Vagina (tissue), 2 donors: Measurements from ENCODE around the gene CORO1A.

Experiments
- POLR2A ChIP-seq, 2 donors: fragments of 450-650 bp; IDR thresholded peaks; one replicate each; pipeline ENCODE4 v1.6.1; 2017; ENCODE audit warnings: antibody characterized with exemption in 2 of 2, mild to moderate bottlenecking in 2 of 2, moderate library complexity in 2 of 2
- POLR2AphosphoS5 ChIP-seq, 2 donors: sonication (generic); formaldehyde crosslinking; IDR thresholded peaks; one replicate each; pipeline ENCODE4 v1.9.0; 2017; ENCODE audit warnings: antibody characterized with exemption in 2 of 2, mild to moderate bottlenecking in 2 of 2, low read depth in 1 of 2; ENCODE audit not compliant: insufficient read depth in 1 of 2
- TF ChIP-seq, protein P1 (sequence below), 3 experiments: fragments of 450-650 bp in 2 of 3; fragments of 200-600 bp in 1 of 3; sonication (generic) in 1 of 3; IDR thresholded peaks; one replicate each; pipeline ENCODE4 v1.5.1; 2017 to 2019; ENCODE audit warnings: antibody characterized with exemption in 3 of 3, mild to moderate bottlenecking in 2 of 3, moderate library complexity in 2 of 3

- TF ChIP-seq, protein P1, sequence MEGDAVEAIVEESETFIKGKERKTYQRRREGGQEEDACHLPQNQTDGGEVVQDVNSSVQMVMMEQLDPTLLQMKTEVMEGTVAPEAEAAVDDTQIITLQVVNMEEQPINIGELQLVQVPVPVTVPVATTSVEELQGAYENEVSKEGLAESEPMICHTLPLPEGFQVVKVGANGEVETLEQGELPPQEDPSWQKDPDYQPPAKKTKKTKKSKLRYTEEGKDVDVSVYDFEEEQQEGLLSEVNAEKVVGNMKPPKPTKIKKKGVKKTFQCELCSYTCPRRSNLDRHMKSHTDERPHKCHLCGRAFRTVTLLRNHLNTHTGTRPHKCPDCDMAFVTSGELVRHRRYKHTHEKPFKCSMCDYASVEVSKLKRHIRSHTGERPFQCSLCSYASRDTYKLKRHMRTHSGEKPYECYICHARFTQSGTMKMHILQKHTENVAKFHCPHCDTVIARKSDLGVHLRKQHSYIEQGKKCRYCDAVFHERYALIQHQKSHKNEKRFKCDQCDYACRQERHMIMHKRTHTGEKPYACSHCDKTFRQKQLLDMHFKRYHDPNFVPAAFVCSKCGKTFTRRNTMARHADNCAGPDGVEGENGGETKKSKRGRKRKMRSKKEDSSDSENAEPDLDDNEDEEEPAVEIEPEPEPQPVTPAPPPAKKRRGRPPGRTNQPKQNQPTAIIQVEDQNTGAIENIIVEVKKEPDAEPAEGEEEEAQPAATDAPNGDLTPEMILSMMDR (IDR thresholded peaks at IDR 0.05), result no peak
- TF ChIP-seq POLR2AphosphoS5 (IDR thresholded peaks at IDR 0.05; ENCODE audit: insufficient read depth in 1 of 2, low read depth in 1 of 2), result no peak
- TF ChIP-seq POLR2A (IDR thresholded peaks at IDR 0.05), result no peak
These were observed 30.9 kb upstream of the CORO1A start for GRCh38 chr16:30152517-30152916.
